H1 (cell line): Measurements from ENCODE around the gene MAPKAPK2. TPM values are rescaled to one million over a fixed set of nuclear protein-coding genes. Genes with fewer than 3 reads are reported as not detected.

Experiments
- CHD7 ChIP-seq: fragments of 300-600 bp; sonication (generic); IDR thresholded peaks from 2 replicates; pipeline ENCODE4 v1.7.1; 2012; ENCODE audit warnings: low read length, moderate library complexity, mild to moderate bottlenecking, inconsistent platforms; ENCODE audit not compliant: insufficient replicate concordance
- MAFK ChIP-seq: IDR thresholded peaks from 2 replicates; pipeline ENCODE4 v1.6.1; 2012; ENCODE audit warnings: low read depth, mild to moderate bottlenecking, improper control_type of control experiment, low read length
- SAP30 ChIP-seq: fragments of 300-600 bp; sonication (generic); IDR thresholded peaks from 2 replicates; pipeline ENCODE4 v1.7.1; 2012; ENCODE audit warnings: low read length, moderate library complexity, mild to moderate bottlenecking, inconsistent platforms; ENCODE audit not compliant: insufficient read depth, insufficient replicate concordance
- polyA plus RNA-seq, 7 experiments: library from polyadenylated mRNA; depleted of rRNA in 3 of 7; stranded (reverse) in 5 of 7; unstranded in 2 of 7; fragments of >200 nt in 5 of 7; fragments of 200-250 nt in 2 of 7; gene quantifications; 1 replicate in 5 of 7; 2 replicates in 1 of 7; 4 replicates in 1 of 7; pipeline versions ENCODE4 v1.2.1 to v1.2.3, GENCODE V29; 2011 to 2013; ENCODE audit warnings: missing spikeins in 2 of 7, mixed read lengths in 2 of 7
- total RNA-seq: library from RNA; stranded (reverse); fragmentation: NEBNext Ultra II Directional; extraction: Animal tissue kit (Norgen Biotek cat#: 25700); gene quantifications from 2 replicates; pipeline ENCODE4 v1.2.1, GENCODE V29; 2021

MAPKAPK2 gene
- total and polyA plus RNA-seq, 2 of the 8 experiments (the other 6 are each of a cell fraction or from before 2014, with no cell fraction given) = 27.5 to 44.9 TPM

DNA sequence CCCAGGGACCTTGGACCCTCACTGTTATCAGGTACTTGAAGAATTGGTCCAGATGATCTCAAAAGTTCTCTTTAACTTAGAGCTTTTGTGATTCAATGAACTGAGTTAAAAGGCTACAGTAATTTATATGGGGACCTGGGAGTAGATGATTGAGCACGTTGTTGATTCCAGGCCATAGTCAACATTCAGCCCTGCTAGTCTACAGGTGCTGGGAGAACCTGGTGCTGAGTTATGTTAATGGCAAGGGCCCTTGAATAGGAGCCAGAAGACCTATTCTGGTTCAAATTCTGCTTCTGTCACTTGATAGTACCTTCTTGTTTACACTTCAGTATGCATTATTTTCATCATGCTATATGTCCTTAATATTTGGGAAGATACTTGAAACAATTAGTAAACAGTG, 38.2 kb upstream of the MAPKAPK2 start (continued):
- TF ChIP-seq CHD7 (no peak), SAP30 (no peak), MAFK (no peak)
